Loucy (cell line): ENCODE results near the gene FOXJ2.

Experiments used
- H2AFZ ChIP-seq: fragments of 200-600 bp; sonication (generic); 2 replicates; pipeline ENCODE4 v1.6.0; 2016; ENCODE audit warnings: antibody characterized with exemption, mild to moderate bottlenecking, low read length, moderate library complexity
- H3F3A ChIP-seq: fragments of 200-600 bp; 2 replicates; pipeline ENCODE4 v1.6.0; 2016; ENCODE audit warnings: antibody characterized with exemption, low read depth, mild to moderate bottlenecking
- H3K27me3 ChIP-seq: fragments of 200-600 bp; sonication (generic); 2 replicates; pipeline ENCODE4 v1.6.1; 2014; ENCODE audit warnings: low read length, mild to moderate bottlenecking; ENCODE audit not compliant: insufficient read depth, poor library complexity, severe bottlenecking
- H3K36me3 ChIP-seq: fragments of 200-600 bp; sonication (generic); 2 replicates; pipeline ENCODE4 v1.6.1; 2016; ENCODE audit warnings: low read length; ENCODE audit not compliant: insufficient read depth
- H3K4me1 ChIP-seq: fragments of 200-600 bp; sonication (generic); 2 replicates; pipeline ENCODE4 v1.5.1; 2014; ENCODE audit warnings: low read length, mild to moderate bottlenecking; ENCODE audit not compliant: insufficient read depth, poor library complexity, severe bottlenecking
- H3K4me2 ChIP-seq: fragments of 200-600 bp; sonication (generic); 2 replicates; pipeline ENCODE4 v1.6.0; 2014; ENCODE audit warnings: antibody characterized with exemption, low read length, low read depth, mild to moderate bottlenecking; ENCODE audit not compliant: poor library complexity, severe bottlenecking
- H3K4me3 ChIP-seq: fragments of 200-600 bp; sonication (generic); 2 replicates; pipeline ENCODE4 v1.5.1; 2014; ENCODE audit warnings: low read length, mild to moderate bottlenecking, mixed read lengths; ENCODE audit not compliant: poor library complexity, severe bottlenecking
- H3K79me2 ChIP-seq: fragments of 200-600 bp; sonication (generic); 2 replicates; pipeline ENCODE4 v1.6.1; 2014; ENCODE audit warnings: low read length; ENCODE audit not compliant: insufficient read depth
- H3K9ac ChIP-seq: fragments of 200-600 bp; sonication (generic); 2 replicates; pipeline ENCODE4 v1.6.0; 2014; ENCODE audit warnings: mild to moderate bottlenecking, low read depth, low read length, moderate library complexity; ENCODE audit not compliant: poor library complexity, severe bottlenecking
- H3K9me2 ChIP-seq: fragments of 200-600 bp; sonication (generic); replicated peaks from 2 replicates; pipeline ENCODE4 v1.6.1; 2016; ENCODE audit warnings: low read depth, low read length, mixed read lengths
- H3K9me3 ChIP-seq: fragments of 200-600 bp; sonication (generic); 2 replicates; pipeline ENCODE4 v1.6.1; 2014; ENCODE audit warnings: mild to moderate bottlenecking, antibody characterized with exemption, low read length, low read depth; ENCODE audit not compliant: insufficient read depth
- H4K20me1 ChIP-seq: fragments of 200-600 bp; sonication (generic); 2 replicates; pipeline ENCODE4 v1.6.0; 2014; ENCODE audit warnings: antibody characterized with exemption, low read length, mild to moderate bottlenecking; ENCODE audit not compliant: insufficient read depth, poor library complexity, severe bottlenecking
- CTCF ChIP-seq: fragments of 200-600 bp; sonication (generic); conservative IDR thresholded peaks from 2 replicates; pipeline ENCODE4 v1.5.1; 2014; ENCODE audit warnings: mild to moderate bottlenecking, antibody characterized with exemption, low read length
- EZH2phosphoT487 ChIP-seq: fragments of 200-600 bp; IDR thresholded peaks from 2 replicates; pipeline ENCODE4 v1.6.1; 2018; ENCODE audit warnings: antibody characterized with exemption, mild to moderate bottlenecking, moderate library complexity, borderline replicate concordance

Gene FOXJ2

DNA sequence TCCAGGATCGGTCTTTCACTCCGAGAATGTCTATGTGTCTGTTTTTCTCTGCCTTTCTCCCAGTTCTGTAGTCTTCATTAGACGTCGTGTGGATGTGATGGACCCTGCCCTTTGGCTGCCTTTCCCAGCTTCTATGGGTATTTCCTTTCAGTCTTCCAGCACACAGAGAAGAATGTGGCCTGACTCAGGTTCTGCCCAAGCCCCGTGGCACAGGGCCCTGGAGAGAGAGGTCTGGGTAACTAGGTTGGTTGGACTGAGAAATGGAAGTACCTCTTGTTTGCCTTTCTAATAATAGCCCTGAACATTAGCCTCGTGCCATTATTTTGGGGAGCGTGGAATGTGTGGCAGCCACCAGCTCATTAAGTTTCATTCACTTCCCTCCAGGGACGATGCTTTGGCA, 3.8 kb downstream of the FOXJ2 start:
- Histone ChIP-seq H3K9me2 (no peaks in the 10 kb centered on the region), H2AFZ (no peak overlapping the region), H3F3A (no peaks in the 10 kb centered on the region), H4K20me1 (no peaks in the 10 kb centered on the region), H3K4me3 (peak overlapping the region; percentile 95), H3K4me2 (peak overlapping the region; percentile 95), H3K9me3 (no peaks in the 10 kb centered on the region), H3K27me3 (no peaks in the 10 kb centered on the region), H3K4me1 (peaks cover 67% of the 10 kb centered on the region), H3K79me2 (peaks cover 29% of the 10 kb centered on the region), H3K9ac (peak overlapping the region; percentile 91), H3K36me3 (peaks cover 4% of the 10 kb centered on the region; the same call in 1 of the 2 replicates)
- TF ChIP-seq EZH2phosphoT487 (no peak), CTCF (no peak)

DNA sequence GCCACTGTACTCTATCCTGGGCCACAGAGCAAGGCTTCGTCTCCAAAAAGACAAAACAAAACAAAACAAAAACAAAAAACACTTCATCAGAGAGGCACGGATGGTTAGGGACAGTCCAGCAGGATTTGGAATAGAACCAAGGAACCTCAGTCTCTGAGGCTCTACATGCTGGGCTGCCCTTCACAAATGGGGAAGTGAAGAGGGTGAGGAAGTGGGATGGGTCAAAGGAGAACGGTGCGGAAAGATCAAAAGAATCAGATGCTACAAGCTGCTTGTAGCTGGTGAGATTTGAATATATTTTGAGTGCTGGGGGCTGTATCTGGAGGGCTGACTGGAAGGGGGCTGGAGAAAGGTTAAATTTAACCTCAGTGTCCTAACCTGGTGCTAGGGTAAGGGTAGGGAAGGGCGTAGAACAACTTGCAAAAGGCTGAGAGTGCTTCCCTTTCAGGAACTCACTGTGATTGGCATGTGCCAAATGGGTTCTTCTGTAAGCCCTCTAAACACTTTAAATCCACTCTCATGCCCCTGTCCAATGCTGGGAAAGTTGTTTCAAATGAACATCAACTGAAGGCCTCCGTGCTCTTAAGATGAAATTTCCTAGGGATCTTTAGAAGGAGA, 4.6 kb downstream of the FOXJ2 start:
- TF ChIP-seq CTCF (no peak), EZH2phosphoT487 (no peak)
- peaks cover 62% of the 10 kb centered on the region for H3K4me1 ChIP-seq
- peaks cover 24% of the 10 kb centered on the region for H3K79me2 ChIP-seq
- peak overlapping the region; percentile 95 for H3K4me2 ChIP-seq
- H3K4me3 ChIP-seq: peak overlapping the region; percentile 56
- H3K27me3 ChIP-seq: no peaks in the 10 kb centered on the region
- no peaks in the 10 kb centered on the region for H4K20me1 ChIP-seq
- H3F3A ChIP-seq: no peaks in the 10 kb centered on the region
- peak overlapping the region; percentile 35 for H3K9ac ChIP-seq
- no peaks in the 10 kb centered on the region for H3K9me2 ChIP-seq
- no peak overlapping the region for H2AFZ ChIP-seq
- peaks cover 4% of the 10 kb centered on the region; the same call in 1 of the 2 replicates for H3K36me3 ChIP-seq
- H3K9me3 ChIP-seq: no peaks in the 10 kb centered on the region

- H3K79me2 ChIP-seq: peaks cover 19% of the 10 kb centered on the region
- peak overlapping the region; percentile 95 for H3K4me2 ChIP-seq
- no peaks in the 10 kb centered on the region for H3F3A ChIP-seq
- no peaks in the 10 kb centered on the region for H3K9me3 ChIP-seq
- TF ChIP-seq CTCF (no peak), EZH2phosphoT487 (no peak)
- peak overlapping the region; percentile 56 for H3K4me3 ChIP-seq
- no peaks in the 10 kb centered on the region for H3K27me3 ChIP-seq
- no peak overlapping the region for H2AFZ ChIP-seq
- H3K9me2 ChIP-seq: no peaks in the 10 kb centered on the region
- H3K9ac ChIP-seq: peak overlapping the region; percentile 35
- peaks cover 61% of the 10 kb centered on the region for H3K4me1 ChIP-seq
- peaks cover 9% of the 10 kb centered on the region; the same call in 1 of the 2 replicates for H3K36me3 ChIP-seq
- no peaks in the 10 kb centered on the region for H4K20me1 ChIP-seq
Observed at GRCh38 chr12:8037947-8038346, 5.4 kb downstream of the FOXJ2 start.
